ENCODE measurements around the gene KYAT1.

Gene KYAT1

DNA sequence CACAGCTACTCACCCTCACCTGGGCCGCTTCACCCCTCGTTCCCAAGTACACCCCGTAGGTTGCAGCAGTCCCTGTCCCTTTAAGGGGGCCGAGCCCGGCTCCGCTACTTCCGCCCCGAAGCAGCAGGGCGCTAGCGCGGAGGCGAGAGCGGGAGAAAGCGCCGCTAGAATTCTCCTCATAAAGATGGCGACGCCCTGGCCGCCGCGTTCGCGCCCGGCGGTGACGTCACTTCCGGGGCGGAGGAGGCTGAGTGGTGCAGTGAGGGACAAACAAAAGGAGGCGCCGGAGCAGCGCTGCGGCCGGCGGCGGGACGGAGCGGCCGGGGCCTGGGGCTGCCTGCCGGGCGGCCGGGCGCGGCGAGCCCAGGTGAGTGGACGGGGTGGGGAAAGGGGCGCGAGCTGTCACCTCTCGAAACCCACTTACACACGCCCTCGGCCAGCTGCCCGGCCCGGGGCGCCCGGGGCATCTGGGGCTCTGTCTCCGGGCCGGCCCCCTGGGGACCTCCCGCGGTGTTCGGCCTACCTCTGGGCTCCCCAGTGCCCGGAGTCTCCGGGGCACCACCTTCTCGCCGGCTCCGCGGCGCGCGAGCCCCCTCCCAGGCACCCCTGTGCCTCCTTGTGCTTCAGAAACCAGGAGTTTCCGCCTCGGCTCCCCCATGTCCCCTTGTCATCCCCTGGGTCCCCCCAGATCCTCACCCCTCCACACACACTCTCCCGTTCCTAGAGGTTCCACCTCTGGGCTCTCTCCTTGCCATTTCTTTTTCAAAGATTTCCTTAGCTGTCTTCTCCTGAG is at the start of gene KYAT1, which contains the start of gene LRRC8A:
Gene KYAT1 (minus strand): TSS at position 67 of the 793 bp plus-strand sequence. CDS start 36,545 bp downstream, outside the sequence.
Gene LRRC8A (plus strand): TSS at position 250 of the 793 bp plus-strand sequence. CDS start 25,032 bp downstream, outside the sequence.
- DNase-seq, result peak; percentile 69 to 99 (median 95)

GRCh38 chr9:128929560-128929959 is 47.8 kb upstream of the KYAT1 start:
- no peak for DNase-seq

DNA sequence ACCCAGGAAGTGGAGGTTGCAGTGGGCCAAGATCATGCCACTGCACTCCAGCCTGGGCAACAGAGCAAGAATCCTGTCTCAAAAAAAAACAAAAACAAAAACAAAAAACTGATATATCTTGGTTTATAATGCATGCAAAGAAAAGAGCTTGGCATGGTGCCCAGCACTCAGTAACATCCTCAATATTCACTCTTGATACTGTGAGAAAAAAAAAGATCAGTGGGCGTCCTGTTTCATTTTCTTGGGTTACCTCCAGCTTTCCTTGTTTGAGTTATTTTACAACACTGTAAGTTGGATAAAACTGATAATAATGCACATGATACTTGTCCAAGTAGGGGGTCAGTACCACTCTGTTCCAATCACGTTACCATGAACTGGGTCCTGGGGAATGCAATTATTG is 46.9 kb upstream of the KYAT1 start:
- peak in 2 of 56 donors; percentile 6 to 30 for DNase-seq

DNA sequence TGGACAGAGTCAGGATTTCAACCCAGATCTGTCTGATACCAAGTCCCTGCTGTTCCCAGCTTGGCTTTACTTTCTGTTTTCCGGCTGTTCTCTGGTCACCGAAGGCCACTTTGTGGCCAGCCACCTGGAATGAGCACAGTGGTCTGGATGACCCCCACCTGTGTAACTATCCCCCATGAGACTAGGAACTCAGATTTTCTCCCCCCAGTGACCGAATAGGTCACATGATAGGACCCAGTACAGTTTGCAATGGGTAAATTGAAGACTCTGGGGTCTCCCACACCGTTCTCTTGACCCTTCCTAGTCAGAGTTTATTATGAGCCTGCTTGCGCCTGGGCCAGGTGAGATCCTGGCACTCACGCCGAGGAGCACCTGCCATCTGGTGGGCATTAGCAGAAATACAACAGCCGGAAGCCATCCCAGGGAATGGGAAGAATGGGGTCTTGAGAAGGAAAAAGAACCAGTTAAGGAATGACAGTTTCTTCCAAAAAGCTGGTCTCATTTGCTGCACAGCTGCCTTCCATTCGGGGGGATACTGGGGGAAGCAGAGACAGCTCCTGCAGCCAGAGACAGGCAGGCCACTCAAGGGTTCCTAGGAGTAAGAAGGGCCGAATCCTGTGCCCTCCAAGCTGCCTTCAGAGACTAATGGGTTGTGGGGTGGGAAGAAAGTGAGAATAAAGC is 46.1 kb upstream of the KYAT1 start:
- peak in 28 of 56 donors; percentile 13 to 73 (median 32) for DNase-seq

GRCh38 chr9:128923493-128923883 is 41.7 kb upstream of the KYAT1 start:
- no peak for DNase-seq

DNA sequence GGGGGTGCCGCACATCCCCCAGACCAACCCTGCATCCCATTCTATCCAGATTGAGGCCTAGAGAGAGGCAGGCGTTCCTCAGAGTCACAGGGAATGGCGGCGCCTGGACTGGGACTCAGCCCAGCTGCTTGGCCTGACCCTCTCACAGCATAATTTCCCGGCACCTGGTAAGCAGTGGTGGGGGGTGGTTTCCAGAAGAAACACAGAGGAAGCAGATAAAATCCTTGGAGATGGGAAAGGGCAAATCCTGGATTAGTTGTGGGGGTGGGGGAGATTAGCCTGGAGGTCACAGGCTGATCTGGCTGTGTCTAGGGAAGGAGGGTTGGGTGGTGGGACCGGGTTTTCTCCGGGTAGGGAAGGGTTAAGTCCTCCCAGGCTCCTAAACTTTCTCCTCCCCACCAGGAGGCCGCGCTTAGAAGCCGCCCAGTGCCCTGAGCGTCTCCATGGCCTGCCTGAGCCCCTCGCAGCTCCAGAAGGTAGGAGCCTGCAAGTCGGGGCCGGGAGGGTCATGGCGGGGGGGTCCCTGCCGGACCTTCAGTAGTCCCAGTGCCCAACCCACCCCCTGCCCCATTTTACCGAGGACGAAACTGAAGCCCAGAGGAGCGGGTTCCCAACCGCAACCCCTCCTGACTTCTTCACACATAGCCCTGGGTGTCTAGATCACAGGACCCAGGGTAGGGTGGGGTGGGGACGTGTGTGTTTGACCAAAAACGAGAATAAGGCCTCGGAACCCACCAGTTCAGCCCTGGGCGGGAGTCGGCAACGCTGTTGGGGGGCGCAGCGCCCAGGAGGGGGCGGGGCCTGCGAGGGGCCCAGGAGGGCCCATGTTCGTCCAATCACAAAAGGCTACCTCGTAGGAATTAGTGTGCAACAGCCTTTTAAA is 40.4 kb upstream of the KYAT1 start:
- DNase-seq, result peak in 8 of 56 donors; percentile 12 to 46 (median 24)

GRCh38 chr9:128920381-128921058 is 38.8 kb upstream of the KYAT1 start, which contains the start of gene PHYHD1:
PHYHD1 (plus strand) TSS chr9:128920982; CDS start chr9:128922324, 1,342 bp downstream.
- DNase-seq, result peak in 53 of 56 donors; percentile 32 to 89 (median 68)

DNA sequence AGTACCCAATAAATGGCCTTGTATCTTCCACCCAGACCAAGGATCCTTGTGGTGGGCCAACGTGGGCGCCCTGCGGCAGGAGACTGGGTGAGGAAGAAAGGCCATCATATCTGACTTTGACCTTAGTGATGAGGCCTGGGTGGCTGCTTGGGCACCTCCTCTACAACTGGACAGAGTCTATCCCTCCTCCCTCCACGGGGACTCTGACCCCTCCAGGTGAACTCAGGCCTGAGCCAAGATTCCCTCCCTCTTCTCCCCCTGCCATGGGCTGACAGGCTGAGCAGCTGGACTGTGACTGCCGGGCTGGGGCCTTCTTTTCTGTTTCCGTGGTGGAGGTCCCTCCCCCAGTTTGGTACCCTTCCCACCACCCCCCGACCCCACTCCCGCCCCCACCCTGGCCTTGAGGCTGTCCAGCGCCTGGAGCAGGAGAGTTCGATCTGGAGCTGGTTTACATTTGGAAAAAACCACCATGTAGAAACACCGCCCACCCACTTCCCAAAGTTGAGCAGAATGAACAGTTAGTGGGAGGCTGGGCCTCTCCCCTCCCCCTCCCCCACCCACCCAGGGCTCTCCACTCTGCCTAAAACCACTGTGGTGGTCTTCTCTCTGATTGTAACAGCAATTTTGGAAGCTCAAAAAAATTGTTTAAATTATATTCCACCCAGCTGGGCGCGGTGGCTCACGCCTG is 37.8 kb upstream of the KYAT1 start:
- DNase-seq, result no peak

DNA sequence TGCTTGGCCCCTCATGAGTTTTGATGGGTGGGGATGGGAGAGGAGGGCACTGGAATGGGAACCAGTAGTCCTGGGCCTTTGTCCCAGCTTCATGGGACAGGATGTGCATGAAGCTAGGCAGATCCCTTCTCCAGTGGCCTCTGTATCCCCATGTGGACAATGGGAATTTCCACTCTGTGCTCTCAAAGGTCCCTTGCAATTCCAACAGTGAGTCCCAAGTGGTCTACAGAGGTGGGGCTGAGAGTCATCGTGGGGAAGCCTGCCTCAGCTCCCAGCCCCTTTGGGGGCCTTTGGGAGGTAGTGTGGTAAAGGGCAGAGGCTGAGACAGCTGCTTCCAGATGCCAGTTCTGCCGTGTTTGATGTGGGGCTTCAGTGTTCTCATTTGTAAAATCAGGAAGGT is 37.2 kb upstream of the KYAT1 start:
- no peak for DNase-seq

DNA sequence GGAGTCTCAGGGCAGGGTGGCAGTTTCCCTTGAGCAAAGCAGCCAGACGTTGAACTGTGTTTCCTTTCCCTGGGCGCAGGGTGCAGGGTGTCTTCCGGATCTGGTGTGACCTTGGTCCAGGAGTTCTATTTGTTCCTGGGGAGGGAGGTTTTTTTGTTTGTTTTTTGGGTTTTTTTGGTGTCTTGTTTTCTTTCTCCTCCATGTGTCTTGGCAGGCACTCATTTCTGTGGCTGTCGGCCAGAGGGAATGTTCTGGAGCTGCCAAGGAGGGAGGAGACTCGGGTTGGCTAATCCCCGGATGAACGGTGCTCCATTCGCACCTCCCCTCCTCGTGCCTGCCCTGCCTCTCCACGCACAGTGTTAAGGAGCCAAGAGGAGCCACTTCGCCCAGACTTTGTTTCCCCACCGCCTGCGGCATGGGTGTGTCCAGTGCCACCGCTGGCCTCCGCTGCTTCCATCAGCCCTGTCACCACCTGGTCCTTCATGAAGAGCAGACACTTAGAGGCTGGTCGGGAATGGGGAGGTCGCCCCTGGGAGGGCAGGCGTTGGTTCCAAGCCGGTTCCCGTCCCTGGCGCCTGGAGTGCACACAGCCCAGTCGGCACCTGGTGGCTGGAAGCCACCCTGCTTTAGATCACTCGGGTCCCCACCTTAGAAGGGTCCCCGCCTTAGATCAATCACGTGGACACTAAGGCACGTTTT is 35.5 kb upstream of the KYAT1 start:
- peak in 44 of 56 donors; percentile 23 to 83 (median 52) for DNase-seq

DNA sequence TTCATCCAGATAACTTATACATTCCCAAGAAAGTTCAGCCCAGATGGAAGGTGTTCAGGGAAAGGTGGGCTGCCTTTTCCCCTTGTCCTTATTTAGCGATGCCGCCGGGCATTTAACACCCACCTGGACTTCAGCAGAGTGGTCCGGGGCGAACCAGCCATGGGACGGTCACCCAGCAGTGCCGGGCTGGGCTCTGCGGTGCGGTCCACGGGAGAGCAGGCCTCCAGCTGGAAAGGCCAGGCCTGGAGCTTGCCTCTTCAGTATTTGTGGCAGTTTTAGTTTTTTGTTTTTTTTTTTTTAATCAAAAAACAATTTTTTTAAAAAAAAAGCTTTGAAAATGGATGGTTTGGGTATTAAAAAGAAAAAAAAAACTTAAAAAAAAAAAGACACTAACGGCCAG is 35.0 kb upstream of the KYAT1 start:
- DNase-seq, result no peak

DNA sequence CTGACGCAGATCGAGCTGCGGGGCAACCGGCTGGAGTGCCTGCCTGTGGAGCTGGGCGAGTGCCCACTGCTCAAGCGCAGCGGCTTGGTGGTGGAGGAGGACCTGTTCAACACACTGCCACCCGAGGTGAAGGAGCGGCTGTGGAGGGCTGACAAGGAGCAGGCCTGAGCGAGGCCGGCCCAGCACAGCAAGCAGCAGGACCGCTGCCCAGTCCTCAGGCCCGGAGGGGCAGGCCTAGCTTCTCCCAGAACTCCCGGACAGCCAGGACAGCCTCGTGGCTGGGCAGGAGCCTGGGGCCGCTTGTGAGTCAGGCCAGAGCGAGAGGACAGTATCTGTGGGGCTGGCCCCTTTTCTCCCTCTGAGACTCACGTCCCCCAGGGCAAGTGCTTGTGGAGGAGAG is 34.5 kb upstream of the KYAT1 start:
- DNase-seq, result peak in 3 of 56 donors; percentile 14 to 56 (median 14)

GRCh38 chr9:128913995-128914772 is 32.4 kb upstream of the KYAT1 start:
- no peak for DNase-seq

DNA sequence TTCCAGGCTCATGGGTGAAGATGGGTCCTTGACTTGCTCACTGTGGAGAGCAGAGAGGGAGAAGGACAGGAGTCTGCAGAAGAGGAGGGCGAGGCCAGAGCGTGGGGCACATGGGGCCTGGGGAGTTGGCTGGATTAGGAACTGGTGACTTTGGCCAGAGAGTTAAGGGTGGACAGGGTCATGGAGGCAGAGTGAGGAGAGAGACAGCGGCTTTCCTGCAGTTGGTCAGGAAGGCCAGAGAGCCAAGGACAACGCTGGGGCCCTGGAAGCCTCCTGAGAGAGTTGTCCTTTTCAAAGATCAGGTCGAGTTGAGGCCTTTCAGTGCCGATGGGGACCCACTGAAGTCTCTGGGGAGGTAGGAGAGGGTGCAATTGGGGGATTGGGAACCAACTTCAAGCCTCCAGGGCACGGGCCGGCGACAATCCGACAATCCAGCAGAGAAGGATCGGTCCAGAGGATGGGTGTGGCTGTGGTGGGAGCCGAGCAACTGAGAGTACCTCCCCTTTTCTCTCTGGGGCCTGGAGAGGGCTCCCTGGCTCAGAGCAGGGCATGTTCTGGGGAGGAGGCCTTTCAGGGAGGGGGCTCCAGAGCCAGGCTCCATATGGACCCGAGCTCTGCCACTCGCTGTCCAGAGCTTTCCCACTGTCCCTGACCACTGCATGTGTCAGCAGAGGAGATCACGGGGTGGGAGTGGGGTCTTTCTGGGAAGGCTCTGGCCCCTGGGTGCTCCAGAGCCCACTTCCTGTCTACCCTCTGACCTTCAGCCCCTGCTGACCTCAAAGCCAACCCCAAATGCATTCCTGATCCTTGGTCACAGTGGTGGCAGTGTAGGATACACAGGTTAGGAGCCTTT is 31.5 kb upstream of the KYAT1 start:
- peak in 1 of 56 donors; percentile 34 for DNase-seq

DNA sequence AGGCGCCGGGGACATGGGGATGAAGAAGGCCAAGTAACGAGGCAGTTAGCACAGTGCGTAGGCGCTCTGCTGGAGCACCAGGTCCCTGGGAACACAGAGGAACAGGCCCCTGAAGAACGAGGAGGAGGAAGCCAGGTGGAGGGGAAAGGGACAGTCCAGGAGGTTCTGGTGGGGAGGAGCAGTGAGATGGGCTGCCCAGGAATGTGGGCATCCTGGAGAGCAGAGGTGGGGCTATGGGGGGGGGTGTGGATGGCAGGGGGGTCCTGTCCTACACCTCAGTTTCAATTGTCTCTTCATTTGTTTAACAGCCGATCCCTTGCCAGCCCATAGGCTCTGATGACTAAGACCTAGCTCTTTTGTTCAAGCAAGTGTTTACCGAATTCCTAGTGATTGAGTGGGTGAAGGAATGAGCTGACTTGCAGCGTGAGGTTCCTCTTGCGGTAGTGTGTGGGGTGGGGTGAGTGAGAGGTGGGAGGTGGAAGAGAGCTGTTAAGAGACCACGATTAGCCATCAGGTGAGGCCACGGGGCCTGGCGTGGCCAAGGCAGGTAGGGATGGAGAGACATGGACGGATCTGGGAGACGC is 30.6 kb upstream of the KYAT1 start:
- DNase-seq, result peak in 21 of 56 donors; percentile 16 to 67 (median 40)

- DNase-seq, result peak in 4 of 56 donors; percentile 11 to 37 (median 23)
Observed at GRCh38 chr9:128911529-128912035, 29.8 kb upstream of the KYAT1 start.

DNA sequence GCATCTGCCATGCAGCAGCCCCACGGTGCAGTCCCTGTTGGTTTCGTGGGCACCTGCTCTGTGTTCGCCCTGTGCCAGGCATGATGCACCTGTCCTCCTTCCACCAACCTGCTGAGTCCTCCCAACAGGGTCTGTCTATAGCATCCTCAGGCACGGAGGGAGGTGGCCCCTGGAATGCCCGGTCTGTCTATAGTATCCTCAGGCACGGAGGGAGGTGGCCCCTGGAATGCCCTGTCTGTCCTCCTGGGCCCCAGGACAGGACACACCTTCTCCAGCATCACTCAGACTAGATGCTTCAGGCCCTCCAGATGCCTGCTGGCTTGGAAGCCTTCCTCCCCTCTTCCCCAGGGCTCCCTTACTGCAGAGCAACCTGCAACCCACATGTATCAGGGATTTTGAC is 29.2 kb upstream of the KYAT1 start:
- DNase-seq, result no peak
